Activated CD4-positive, alpha-beta memory T cell treated with anti-CD3 and anti-CD28 coated beads for 36 hours (primary cell): ENCODE measurements around the gene STAG1. TPM values are rescaled to one million over a fixed set of nuclear protein-coding genes. Genes with fewer than 3 reads are reported as not detected.
"Not testable (repeated sequence)": the region's sequence is repeated elsewhere in the genome, so short reads cannot be mapped to it uniquely, and the experiment has no call there.

ENCODE experiments used
- CTCF ChIA-PET: fragments of 350-600 bp; sonication (Branson Sonifier 250); formaldehyde crosslinking; loops from one replicate; lab custom pipeline; 2021; ENCODE audit warnings: antibody characterized with exemption, inconsistent platforms; lab: Charles Lee
- POLR2A ChIA-PET: fragments of 350-600 bp; sonication (Branson Sonifier 250); formaldehyde crosslinking; loops from one replicate; lab custom pipeline; 2021; ENCODE audit warnings: antibody characterized with exemption; lab: Charles Lee
- DNase-seq: peaks from one replicate; pipeline ENCODE4 v3.0.0-alpha.2; 2020
- H3K27ac Mint-ChIP-seq: one replicate; pipeline ENCODE4 v1.8.0; 2021; ENCODE audit warnings: mixed read lengths
- H3K27me3 Mint-ChIP-seq: one replicate; pipeline ENCODE4 v1.8.0; 2021; ENCODE audit warnings: mixed read lengths
- H3K36me3 Mint-ChIP-seq: one replicate; pipeline ENCODE4 v1.8.0; 2021; ENCODE audit warnings: mixed read lengths
- H3K4me1 Mint-ChIP-seq: one replicate; pipeline ENCODE4 v1.8.0; 2021; ENCODE audit warnings: low read depth, mixed read lengths
- H3K4me3 Mint-ChIP-seq: one replicate; pipeline ENCODE4 v1.8.0; 2021; ENCODE audit warnings: mild to moderate bottlenecking, mixed read lengths
- H3K9me3 Mint-ChIP-seq: one replicate; pipeline ENCODE4 v1.8.0; 2021; ENCODE audit warnings: mixed read lengths
- intact Hi-C: fragments of 100-400 bp; cut with micrococcal nuclease; formaldehyde crosslinking; loops from one replicate; pipeline ENCODE4 v1.15.1; 2023
- total RNA-seq, 2 experiments: library from RNA; stranded (reverse); gene quantifications; one replicate each; pipeline ENCODE4 v1.2.3, GENCODE V29; 2021

Gene STAG1
- total RNA-seq, 2 experiments from 2014 or later: 30.6 to 32.3 TPM

GRCh38 chr3:136516656-136517055 lies 235.5 kb downstream of the STAG1 start:
- Mint-ChIP-seq H3K36me3 (peaks cover 14% of the 10 kb centered on the region), H3K27ac (no peak overlapping the region), H3K27me3 (no peaks in the 10 kb centered on the region), H3K9me3 (no peaks in the 10 kb centered on the region), H3K4me1 (peaks cover 2% of the 10 kb centered on the region), H3K4me3 (no peak overlapping the region)
- DNase-seq: no peak
- intact Hi-C loops: no loop called here
- CTCF ChIA-PET: no interaction called here
- POLR2A ChIA-PET: no interaction called here

GRCh38 chr3:136516095-136516494 lies 236.1 kb downstream of the STAG1 start:
- no peak for DNase-seq
- ChIA-PET POLR2A (no interaction called here), CTCF (no interaction called here)
- peaks cover 2% of the 10 kb centered on the region for H3K4me1 Mint-ChIP-seq
- no peaks in the 10 kb centered on the region for H3K27me3 Mint-ChIP-seq
- no peaks in the 10 kb centered on the region for H3K9me3 Mint-ChIP-seq
- intact Hi-C loops: no loop called here
- H3K36me3 Mint-ChIP-seq: peaks cover 14% of the 10 kb centered on the region
- no peak overlapping the region for H3K27ac Mint-ChIP-seq
- H3K4me3 Mint-ChIP-seq: no peak overlapping the region

GRCh38 chr3:136514533-136514932 lies 237.6 kb downstream of the STAG1 start:
- intact Hi-C loops, H3K4me1 Mint-ChIP-seq, CTCF ChIA-PET, POLR2A ChIA-PET, H3K27me3 Mint-ChIP-seq, H3K9me3 Mint-ChIP-seq, DNase-seq, H3K4me3 Mint-ChIP-seq, H3K27ac Mint-ChIP-seq: not testable (repeated sequence)
- peaks cover 14% of the 10 kb centered on the region for H3K36me3 Mint-ChIP-seq

DNA sequence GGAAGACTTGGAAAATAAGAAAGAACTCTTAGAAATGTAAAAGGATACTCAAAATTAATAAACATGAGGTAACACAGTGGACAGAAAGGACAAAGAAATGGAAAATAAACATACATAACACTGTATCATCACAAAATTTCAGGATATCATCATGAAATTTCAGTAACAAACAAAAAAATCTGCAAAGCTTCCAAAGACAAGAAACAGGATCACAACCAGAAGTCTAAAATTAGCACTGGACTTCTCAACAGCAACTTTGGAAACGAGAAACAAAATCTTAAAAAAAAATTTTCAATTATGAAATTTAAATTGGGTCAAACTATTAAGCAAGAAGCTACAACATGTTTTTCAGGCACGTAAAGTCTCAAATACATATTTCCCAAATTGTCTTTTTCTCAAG lies 238.8 kb downstream of the STAG1 start:
- ChIA-PET CTCF (interaction anchor here (1.0 kb wide), 1 partner anchor 239 kb away, joined by 3 read pairs; the partner anchor contains the start of gene STAG1), POLR2A (no interaction called here)
- no peak for DNase-seq
- Mint-ChIP-seq H3K27ac (no peak overlapping the region), H3K4me3 (no peak overlapping the region), H3K9me3 (no peaks in the 10 kb centered on the region), H3K4me1 (no peaks in the 10 kb centered on the region), H3K36me3 (peaks cover 14% of the 10 kb centered on the region), H3K27me3 (no peaks in the 10 kb centered on the region)
- intact Hi-C loops: no loop called here

DNA sequence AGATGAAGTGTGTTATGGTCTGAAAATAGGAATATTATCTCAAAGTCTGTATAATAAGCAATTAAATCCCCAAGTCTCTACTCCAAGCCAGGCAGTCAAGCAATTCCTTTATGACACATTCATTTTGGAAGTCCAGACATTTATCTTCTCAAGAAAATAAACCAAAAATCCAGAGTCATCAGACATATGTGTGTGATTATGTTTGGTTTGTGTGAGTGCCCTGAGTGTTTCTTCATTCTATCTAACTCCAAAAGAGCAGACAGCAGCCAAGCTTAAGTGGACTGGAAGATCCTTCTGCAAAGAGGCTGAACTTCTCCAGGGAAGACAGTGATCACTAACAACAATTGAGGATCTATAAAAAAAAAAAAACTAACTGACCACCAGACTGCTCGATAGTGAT lies 239.8 kb downstream of the STAG1 start:
- Mint-ChIP-seq H3K36me3 (peaks cover 14% of the 10 kb centered on the region), H3K4me3 (no peak overlapping the region), H3K4me1 (no peaks in the 10 kb centered on the region), H3K27ac (no peak overlapping the region), H3K9me3 (no peaks in the 10 kb centered on the region), H3K27me3 (no peaks in the 10 kb centered on the region)
- no peak for DNase-seq
- intact Hi-C loops: no loop called here
- ChIA-PET CTCF (no interaction called here), POLR2A (no interaction called here)

GRCh38 chr3:136505676-136506075 lies 246.5 kb downstream of the STAG1 start:
- intact Hi-C loops: no loop called here
- no peak overlapping the region for H3K4me3 Mint-ChIP-seq
- peaks cover 4% of the 10 kb centered on the region for H3K36me3 Mint-ChIP-seq
- ChIA-PET POLR2A (no interaction called here), CTCF (interaction anchor here (2.1 kb wide), 1 partner anchor 247 kb away, joined by 5 read pairs; the partner anchor contains the start of gene STAG1)
- no peaks in the 10 kb centered on the region for H3K9me3 Mint-ChIP-seq
- no peaks in the 10 kb centered on the region for H3K27me3 Mint-ChIP-seq
- no peaks in the 10 kb centered on the region for H3K4me1 Mint-ChIP-seq
- no peak for DNase-seq
- H3K27ac Mint-ChIP-seq: no peak overlapping the region

DNA sequence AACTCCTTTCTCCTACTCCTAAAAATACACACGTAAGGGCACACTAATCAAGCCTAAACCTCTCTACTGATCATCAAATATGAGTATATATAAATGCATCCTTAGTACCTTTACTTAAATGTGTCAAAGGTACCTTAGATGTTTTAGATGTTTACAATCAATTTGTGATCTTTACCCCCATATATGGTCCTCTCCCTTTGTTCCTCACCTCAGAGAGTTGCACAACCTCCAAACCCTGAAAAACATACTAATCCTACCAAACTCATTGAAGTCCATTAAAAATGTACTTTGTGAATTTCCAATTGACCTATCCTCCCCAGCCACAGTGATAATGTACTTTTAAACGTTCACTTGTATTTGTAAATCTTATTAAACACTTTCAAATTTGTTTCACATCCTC lies 249.1 kb downstream of the STAG1 start:
- Mint-ChIP-seq H3K27me3 (no peaks in the 10 kb centered on the region), H3K9me3 (no peaks in the 10 kb centered on the region), H3K4me3 (no peak overlapping the region), H3K36me3 (peaks cover 4% of the 10 kb centered on the region), H3K4me1 (no peaks in the 10 kb centered on the region), H3K27ac (no peak overlapping the region)
- ChIA-PET CTCF (no interaction called here), POLR2A (no interaction called here)
- intact Hi-C loops: no loop called here
- no peak for DNase-seq

GRCh38 chr3:136498919-136499447 lies 253.2 kb downstream of the STAG1 start:
- Mint-ChIP-seq H3K27ac (no peak overlapping the region), H3K4me3 (no peak overlapping the region), H3K36me3 (peaks cover 25% of the 10 kb centered on the region), H3K27me3 (no peaks in the 10 kb centered on the region), H3K9me3 (peaks cover 5% of the 10 kb centered on the region), H3K4me1 (no peaks in the 10 kb centered on the region)
- CTCF ChIA-PET: no interaction called here
- no peak for DNase-seq
- POLR2A ChIA-PET: no interaction called here
- intact Hi-C loops: no loop called here

DNA sequence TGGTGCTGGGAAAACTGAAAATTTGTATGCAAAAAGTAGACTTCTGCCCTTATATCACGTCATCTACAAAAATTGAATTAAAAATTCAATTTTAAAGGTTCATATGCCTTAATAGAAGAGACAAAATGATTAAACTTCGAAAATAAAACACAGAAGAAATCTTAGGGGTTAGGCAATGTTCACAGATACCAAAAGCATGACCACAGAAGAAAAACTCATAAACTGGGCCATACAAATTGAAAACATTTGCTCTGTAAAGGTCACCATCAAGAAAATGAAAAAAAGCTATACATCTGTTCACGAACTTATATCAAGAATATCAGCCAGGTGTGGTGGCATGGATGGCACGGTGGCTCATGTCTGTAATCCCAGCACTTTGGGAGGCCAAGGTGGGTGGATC lies 257.0 kb downstream of the STAG1 start:
- intact Hi-C loops: no loop called here
- Mint-ChIP-seq H3K36me3 (peaks cover 39% of the 10 kb centered on the region), H3K27me3 (no peaks in the 10 kb centered on the region), H3K9me3 (peaks cover 5% of the 10 kb centered on the region), H3K4me1 (no peaks in the 10 kb centered on the region), H3K27ac (no peak overlapping the region), H3K4me3 (no peak overlapping the region)
- POLR2A ChIA-PET: no interaction called here
- CTCF ChIA-PET: interaction anchor here (1.4 kb wide), 1 partner anchor 257 kb away, joined by 3 read pairs; no protein-coding TSS in a partner anchor
- no peak for DNase-seq

- Mint-ChIP-seq H3K27me3 (no peaks in the 10 kb centered on the region), H3K27ac (no peak overlapping the region), H3K9me3 (peaks cover 5% of the 10 kb centered on the region), H3K4me1 (no peaks in the 10 kb centered on the region), H3K4me3 (no peak overlapping the region), H3K36me3 (peaks cover 47% of the 10 kb centered on the region)
- intact Hi-C loops: no loop called here
- ChIA-PET POLR2A (no interaction called here), CTCF (no interaction called here)
- DNase-seq: no peak
These were observed 261.4 kb downstream of the STAG1 start for GRCh38 chr3:136490646-136491405.

DNA sequence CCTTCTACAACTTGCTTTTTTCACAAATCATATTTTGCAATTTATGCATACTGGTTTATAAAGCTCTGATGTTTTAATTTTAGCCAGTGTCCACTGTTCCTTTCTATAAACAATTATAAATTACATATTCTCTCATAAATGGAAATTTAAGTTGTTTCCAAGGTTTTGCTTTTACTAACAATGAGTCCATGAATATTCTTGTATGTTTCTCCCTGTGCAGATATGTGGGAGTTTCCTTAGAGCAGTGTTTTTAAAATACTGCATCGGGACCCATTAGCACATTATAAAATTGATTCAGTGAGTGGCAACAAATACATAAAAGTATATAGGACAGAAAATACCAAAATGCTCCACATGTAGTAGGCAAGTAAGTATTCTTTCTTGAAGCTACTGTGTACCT lies 266.4 kb downstream of the STAG1 start:
- no peak overlapping the region for H3K27ac Mint-ChIP-seq
- no peaks in the 10 kb centered on the region for H3K4me1 Mint-ChIP-seq
- H3K9me3 Mint-ChIP-seq: no peaks in the 10 kb centered on the region
- peaks cover 26% of the 10 kb centered on the region for H3K36me3 Mint-ChIP-seq
- no peaks in the 10 kb centered on the region for H3K27me3 Mint-ChIP-seq
- no peak for DNase-seq
- ChIA-PET CTCF (interaction anchor here (0.8 to 2.3 kb wide), 2 partner anchors 18 to 267 kb away, joined by 3 to 6 read pairs; partner anchors contain the start of gene STAG1), POLR2A (no interaction called here)
- no peak overlapping the region for H3K4me3 Mint-ChIP-seq
- intact Hi-C loops: no loop called here

DNA sequence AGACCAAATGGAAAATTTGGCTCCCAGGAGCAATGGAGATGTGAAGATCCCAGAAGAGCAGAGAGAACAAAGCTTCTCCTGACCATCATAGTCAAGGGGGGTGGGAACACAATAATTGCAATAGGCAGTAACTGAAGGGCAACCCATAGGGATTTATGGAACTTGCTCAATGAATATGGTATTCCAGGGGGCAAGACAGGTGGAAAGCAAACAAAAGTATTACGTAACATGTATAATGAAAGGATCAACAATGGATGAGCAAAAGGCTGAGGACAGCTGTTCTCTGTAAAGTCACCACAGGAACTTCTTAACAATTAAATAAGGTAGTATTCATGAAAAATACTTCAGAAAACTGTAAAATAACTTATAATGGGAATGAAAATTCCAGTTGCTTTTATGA lies 275.9 kb downstream of the STAG1 start:
- Mint-ChIP-seq H3K9me3 (no peaks in the 10 kb centered on the region), H3K27me3 (no peaks in the 10 kb centered on the region), H3K4me1 (no peaks in the 10 kb centered on the region), H3K4me3 (no peak overlapping the region), H3K36me3 (peaks cover 29% of the 10 kb centered on the region), H3K27ac (no peak overlapping the region)
- ChIA-PET CTCF (no interaction called here), POLR2A (interaction anchor here (0.5 kb wide), 1 partner anchor 131 kb away, joined by 3 read pairs; no protein-coding TSS in a partner anchor)
- intact Hi-C loops: no loop called here
- DNase-seq: no peak

- H3K4me3 Mint-ChIP-seq, POLR2A ChIA-PET, H3K27me3 Mint-ChIP-seq, H3K4me1 Mint-ChIP-seq, DNase-seq, CTCF ChIA-PET, H3K9me3 Mint-ChIP-seq, H3K27ac Mint-ChIP-seq, intact Hi-C loops: not testable (repeated sequence)
- H3K36me3 Mint-ChIP-seq: peaks cover 43% of the 10 kb centered on the region
These were observed 277.3 kb downstream of the STAG1 start for GRCh38 chr3:136474876-136475275.
